Endothelial cell of umbilical vein (primary cell): Measurements from ENCODE around the gene STPG4. TPM values are rescaled to one million over a fixed set of nuclear protein-coding genes. Genes with fewer than 3 reads are reported as not detected.

Experiments
- BruUV-seq: library from RNA; stranded (reverse); fragments of 400-500 nt; replicated peaks from 2 replicates; lab custom pipeline; 2021; lab: Mats Ljungman, UMichigan
- CTCF ChIA-PET: fragments of 300-600, 350-600 bp; sonication (Branson Sonifier 250); formaldehyde crosslinking; loops from one replicate; lab custom pipeline; 2021; ENCODE audit warnings: antibody characterized with exemption, inconsistent platforms; lab: Charles Lee
- POLR2A ChIA-PET: fragments of 300-600, 350-600 bp; sonication (Branson Sonifier 250); formaldehyde crosslinking; loops from one replicate; lab custom pipeline; 2021; ENCODE audit warnings: antibody characterized with exemption, inconsistent platforms; lab: Charles Lee
- DNase-seq: peaks from one replicate; pipeline ENCODE4 v3.0.0-alpha.2; 2011; ENCODE audit warnings: low read depth, low spot score
- FAIRE-seq: peaks from 2 replicates; lab custom pipeline; 2011; peaks lifted over from hg19 to GRCh38; lab: Jason Lieb, UNC
- H2AFZ ChIP-seq: 2 replicates; pipeline ENCODE4 v1.6.0; 2012; ENCODE audit warnings: low read depth, low read length, control low read depth, inconsistent platforms
- H3K27ac ChIP-seq: 2 replicates; pipeline ENCODE4 v1.5.1; 2011; ENCODE audit warnings: low read depth, mild to moderate bottlenecking, control low read depth, low read length, moderate library complexity; ENCODE audit not compliant: insufficient read depth
- H3K27me3 ChIP-seq, 2 experiments: 2 replicates each; pipeline versions ENCODE4 v1.6.0 to v1.6.1; 2011; ENCODE audit warnings: low read length in 2 of 2, mixed read lengths in 1 of 2; ENCODE audit not compliant: control insufficient read depth in 2 of 2, insufficient read depth in 2 of 2
- H3K36me3 ChIP-seq, 2 experiments: 2 replicates in 1 of 2; 3 replicates in 1 of 2; pipeline ENCODE4 v1.5.1; 2011; ENCODE audit warnings: low read length in 2 of 2, mild to moderate bottlenecking in 1 of 2, moderate library complexity in 1 of 2; ENCODE audit not compliant: control insufficient read depth in 2 of 2, insufficient read depth in 2 of 2; ENCODE audit errors: extremely low read depth in 1 of 2
- H3K4me1 ChIP-seq: 3 replicates; pipeline ENCODE4 v1.5.1; 2011; ENCODE audit warnings: mild to moderate bottlenecking, low read length; ENCODE audit not compliant: control insufficient read depth, insufficient read depth; ENCODE audit errors: extremely low read depth
- H3K4me2 ChIP-seq: 2 replicates; pipeline ENCODE4 v1.6.1; 2011; ENCODE audit warnings: low read length, control low read depth, mixed read lengths; ENCODE audit not compliant: insufficient read depth
- H3K4me3 ChIP-seq, 3 experiments: fragments of 200-600 bp in 1 of 3; sonication (generic), shearing (Covaris generic) in 1 of 3; replicated peaks in 1 of 3; 2 replicates each; pipeline ENCODE4 v1.5.1; 2011 to 2016; ENCODE audit warnings: control low read depth in 3 of 3, low read length in 3 of 3, mild to moderate bottlenecking in 2 of 3, inconsistent platforms in 1 of 3, low read depth in 1 of 3, moderate library complexity in 1 of 3; ENCODE audit not compliant: insufficient read depth in 1 of 3
- H3K79me2 ChIP-seq: 2 replicates; pipeline ENCODE4 v1.6.0; 2012; ENCODE audit warnings: low read length, inconsistent platforms; ENCODE audit not compliant: control insufficient read depth, insufficient read depth
- H3K9ac ChIP-seq: replicated peaks from 2 replicates; pipeline ENCODE3; 2011; ENCODE audit warnings: low read length, control low read depth; ENCODE audit not compliant: insufficient read depth; ENCODE audit errors: extremely low read depth
- H3K9me1 ChIP-seq: replicated peaks from 3 replicates; pipeline ENCODE4 v1.6.0; 2011; ENCODE audit warnings: mild to moderate bottlenecking, low read length; ENCODE audit not compliant: control insufficient read depth, insufficient read depth; ENCODE audit errors: extremely low read depth
- H3K9me3 ChIP-seq: replicated peaks from 2 replicates; pipeline ENCODE4 v1.5.1; 2012; ENCODE audit warnings: low read length, inconsistent platforms; ENCODE audit not compliant: control insufficient read depth, insufficient read depth
- H4K20me1 ChIP-seq: replicated peaks from 2 replicates; pipeline ENCODE3; 2011; ENCODE audit warnings: mild to moderate bottlenecking, low read length; ENCODE audit not compliant: control insufficient read depth, insufficient read depth; ENCODE audit errors: extremely low read depth
- CTCF ChIP-seq, 2 donors: IDR thresholded peaks; 1 replicate in 1 of 2; 2 replicates in 1 of 2; pipeline ENCODE4 v1.5.1; 2011; ENCODE audit warnings: low read length in 2 of 2, mild to moderate bottlenecking in 2 of 2, moderate library complexity in 2 of 2, control low read depth in 1 of 2, inconsistent platforms in 1 of 2, low read depth in 1 of 2; ENCODE audit not compliant: insufficient read depth in 1 of 2; ENCODE audit errors: extremely low read depth in 1 of 2
- EZH2 ChIP-seq: IDR thresholded peaks from 2 replicates; pipeline ENCODE4 v1.6.1; 2012; ENCODE audit warnings: borderline replicate concordance, low read depth, mild to moderate bottlenecking, moderate library complexity, low read length, inconsistent platforms; ENCODE audit not compliant: severe bottlenecking
- FOS ChIP-seq: IDR thresholded peaks from 2 replicates; pipeline ENCODE4 v1.6.1; 2011; ENCODE audit warnings: mild to moderate bottlenecking, low read length, moderate library complexity, borderline replicate concordance; ENCODE audit not compliant: insufficient read depth
- GATA2 ChIP-seq: IDR thresholded peaks from 2 replicates; pipeline ENCODE4 v1.7.0; 2011; ENCODE audit warnings: low read depth, mild to moderate bottlenecking, moderate library complexity, mixed read lengths, low read length; ENCODE audit not compliant: insufficient read length, insufficient read depth
- JUN ChIP-seq: IDR thresholded peaks from 2 replicates; pipeline ENCODE4 v1.6.1; 2011; ENCODE audit warnings: borderline replicate concordance, low read depth; ENCODE audit not compliant: insufficient read length, insufficient read depth
- MAX ChIP-seq: IDR thresholded peaks from 2 replicates; pipeline ENCODE4 v1.6.1; 2011; ENCODE audit not compliant: insufficient read depth, insufficient read length
- MYC ChIP-seq: IDR thresholded peaks from one replicate; pipeline ENCODE4 v1.6.1; 2011; ENCODE audit warnings: mild to moderate bottlenecking, low read depth, low read length
- POLR2A ChIP-seq: IDR thresholded peaks from 2 replicates; pipeline ENCODE4 v1.6.1; 2012; ENCODE audit warnings: low read depth, mild to moderate bottlenecking, control low read depth, low read length
- POLR2AphosphoS5 ChIP-seq: IDR thresholded peaks from 2 replicates; pipeline ENCODE4 v1.6.1; 2012; ENCODE audit warnings: low read depth, mild to moderate bottlenecking, control low read depth, low read length, moderate library complexity; ENCODE audit not compliant: insufficient read depth
- dilution Hi-C: fragments of 300-500 bp; cut with MboI; formaldehyde crosslinking; loops from one replicate; pipeline ENCODE4 v1.15.0; 2019; ENCODE audit warnings: low sequenced_read_pairs; ENCODE audit not compliant: extremely low pct_ligation_motif_present
- intact Hi-C: fragments of 100-400 bp; cut with micrococcal nuclease; formaldehyde crosslinking; loops from one replicate; pipeline ENCODE4 v1.10.0; 2022
- polyA plus RNA-seq, 4 experiments: library from polyadenylated mRNA; depleted of rRNA in 3 of 4; stranded (reverse) in 3 of 4; unstranded in 1 of 4; fragments of >200 nt; gene quantifications; 2 replicates each; pipeline versions ENCODE4 v1.2.1 to v1.2.3, GENCODE V29; 2011 to 2012; ENCODE audit warnings: missing spikeins in 1 of 4
- total RNA-seq: library from RNA; stranded (reverse); gene quantifications from 2 replicates; pipeline ENCODE4 v1.2.3, GENCODE V29; 2021

STPG4 gene
- total and polyA plus RNA-seq, 2 donors (not counting 3 experiments of a cell fraction or from before 2014, with no cell fraction given) = 0.53 TPM; not detected in 1

DNA sequence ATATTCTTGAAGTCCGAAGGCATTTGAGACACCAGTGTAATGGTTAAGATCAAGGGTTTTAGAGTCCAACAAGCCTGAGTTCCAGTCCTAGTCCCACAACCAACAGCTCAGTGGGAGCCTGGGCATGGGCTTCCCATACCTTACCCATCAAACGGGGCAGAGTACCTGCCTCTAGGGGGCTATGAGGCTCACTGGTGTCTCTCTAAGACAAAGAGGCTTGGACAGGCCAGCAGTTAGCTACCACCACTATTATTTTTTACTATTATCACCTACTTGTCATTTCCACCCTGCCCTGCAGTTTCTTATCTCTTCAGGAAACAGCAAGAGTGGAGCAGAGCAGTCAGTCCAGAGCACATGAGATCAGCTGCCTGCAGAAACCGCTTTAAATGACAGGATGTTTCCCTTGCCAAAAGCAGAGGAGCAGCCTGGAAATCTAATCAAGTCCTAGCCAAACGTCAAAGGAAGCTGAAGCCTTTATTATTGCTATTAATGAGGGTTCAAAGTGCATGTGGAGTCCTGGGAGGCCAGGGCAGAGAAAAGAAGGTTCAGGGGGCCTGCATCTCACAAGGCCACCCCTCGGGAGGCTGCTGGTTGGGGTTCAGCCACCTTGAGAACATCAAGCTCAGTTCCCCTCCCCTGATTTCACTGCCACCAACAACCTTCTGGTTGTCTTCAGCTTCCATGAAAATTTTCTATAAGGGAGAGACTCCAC, 66.6 kb downstream of the STPG4 start:
- Histone ChIP-seq H3K36me3 (no peaks in the 10 kb centered on the region), H3K9ac (peak overlapping the region; percentile 53), H3K4me1 (peaks cover 55% of the 10 kb centered on the region), H3K27ac (peak overlapping the region; percentile 93), H3K27me3 (no peaks in the 10 kb centered on the region), H3K4me3 (no peak overlapping the region), H3K9me3 (no peaks in the 10 kb centered on the region), H3K4me2 (peak overlapping the region; percentile 41), H2AFZ (no peak overlapping the region), H3K9me1 (no peaks in the 10 kb centered on the region), H4K20me1 (no peaks in the 10 kb centered on the region), H3K79me2 (no peaks in the 10 kb centered on the region)
- CTCF ChIA-PET = interaction anchor here (0.8 to 1.8 kb wide), 13 partner anchors 9 to 234 kb away, joined by 3 to 12 read pairs (median 6); no protein-coding TSS in a partner anchor
- TF ChIP-seq EZH2 (no peak), POLR2AphosphoS5 (peak; percentile 90), GATA2 (peak; percentile 97), CTCF (IDR thresholded peaks at IDR 0.05; ENCODE audit: extremely low read depth in 1 of 2, insufficient read depth in 1 of 2, low read depth in 1 of 2, low read length in 2 of 2) (peak; percentile 26 to 41), MYC (no peak), MAX (no peak), JUN (peak; percentile 35), POLR2A (peak; percentile 31), FOS (peak; percentile 70)
- DNase-seq (peak; percentile 95), FAIRE-seq (peak; percentile 97)
- BruUV-seq = no TSS peak
- POLR2A ChIA-PET = interaction anchor here (0.6 to 1.1 kb wide), 2 partner anchors 9 to 72 kb away, joined by 3 to 4 read pairs; no protein-coding TSS in a partner anchor
- dilution Hi-C loops = no loop called here
- intact Hi-C loops = loop anchor here (1.0 to 5.0 kb wide), 5 partner anchors 11 to 184 kb away; no protein-coding TSS in a partner anchor
